Naive thymus-derived CD8-positive, alpha-beta T cell (primary cell): ENCODE results near the gene TFF1. TPM values are rescaled to one million over a fixed set of nuclear protein-coding genes. Genes with fewer than 3 reads are reported as not detected.

Source experiments
- ATAC-seq, 2 donors: fragments of 150-1000 bp; cut with Tn5 transposase in 1 of 2; sonication (Bioruptor Pico), chemical (Tn5 transposase) in 1 of 2; 1 replicate in 1 of 2; 2 replicates in 1 of 2; pipeline ENCODE4 v1.10.0; 2021; ENCODE audit warnings: mild to moderate bottlenecking in 2 of 2, moderate library complexity in 2 of 2
- POLR2A ChIA-PET: fragments of 350-600 bp; sonication (Branson Sonifier 250); formaldehyde crosslinking; loops from one replicate; lab custom pipeline; 2021; ENCODE audit warnings: antibody characterized with exemption; lab: Charles Lee
- DNase-seq, 10 donors: peaks; one replicate each; pipeline versions ENCODE4 v3.0.0 to v3.0.0-alpha.2; 2020 to 2022
- H3K27ac Mint-ChIP-seq, 10 donors: one replicate each; pipeline ENCODE4 v1.8.0; 2020 to 2022; ENCODE audit warnings: mild to moderate bottlenecking in 10 of 10, mixed read lengths in 10 of 10, moderate library complexity in 4 of 10, inconsistent platforms in 1 of 10
- H3K27me3 Mint-ChIP-seq, 5 donors: one replicate each; pipeline ENCODE4 v1.8.0; 2021 to 2022; ENCODE audit warnings: mixed read lengths in 5 of 5
- H3K36me3 Mint-ChIP-seq, 3 donors: one replicate each; pipeline ENCODE4 v1.8.0; 2020 to 2022; ENCODE audit warnings: mixed read lengths in 3 of 3, mild to moderate bottlenecking in 2 of 3, inconsistent platforms in 1 of 3
- H3K4me1 Mint-ChIP-seq, 4 donors: one replicate each; pipeline ENCODE4 v1.8.0; 2021 to 2022; ENCODE audit warnings: mixed read lengths in 4 of 4
- H3K4me3 Mint-ChIP-seq, 10 donors: one replicate each; pipeline ENCODE4 v1.8.0; 2020 to 2022; ENCODE audit warnings: mild to moderate bottlenecking in 10 of 10, mixed read lengths in 10 of 10, moderate library complexity in 6 of 10, inconsistent platforms in 1 of 10
- H3K9me3 Mint-ChIP-seq, 9 donors: one replicate each; pipeline ENCODE4 v1.8.0; 2020 to 2022; ENCODE audit warnings: mixed read lengths in 9 of 9, mild to moderate bottlenecking in 3 of 9, inconsistent platforms in 1 of 9, moderate library complexity in 1 of 9
- polyA plus RNA-seq, 3 donors: library from polyadenylated mRNA; unstranded; fragments of 300-500 nt; fragmentation: Illumina TruSeq; gene quantifications; one replicate each; pipeline ENCODE4 v1.2.3, GENCODE V29; 2021
- total RNA-seq, 8 experiments: library from RNA in 2 of 8; stranded (reverse) in 2 of 8; gene quantifications; one replicate each; pipeline ENCODE4 v1.2.3 and lab custom pipeline; 2021 to 2026

Gene TFF1
- total and polyA plus RNA-seq, 5 experiments from 2014 or later = not detected

- H3K27me3 Mint-ChIP-seq = peaks cover 0 to 4% (median 2%) of the 10 kb centered on the region in 5 donors
- peaks cover 7 to 35% (median 11%) of the 10 kb centered on the region in 4 donors for H3K4me1 Mint-ChIP-seq
- DNase-seq = no peak
- H3K36me3 Mint-ChIP-seq = peaks cover 0 to 3% (median 0%) of the 10 kb centered on the region in 3 donors
- ATAC-seq = peak in 1 of 2 donors; percentile 39
- peak overlapping the region in 6 of 10 donors; percentile 16 to 55 (median 24) for H3K27ac Mint-ChIP-seq
- POLR2A ChIA-PET = interaction anchor here (1.1 to 1.4 kb wide), 2 partner anchors 12 to 36 kb away, joined by 3 to 4 read pairs; no protein-coding TSS in a partner anchor
- H3K4me3 Mint-ChIP-seq = peak overlapping the region in 1 of 10 donors; percentile 10
- H3K9me3 Mint-ChIP-seq = no peaks in the 10 kb centered on the region
Observed at GRCh38 chr21:42373196-42373907, 7.0 kb upstream of the TFF1 start.

- H3K27ac Mint-ChIP-seq = peak overlapping the region in 4 of 10 donors; percentile 26 to 88 (median 52)
- DNase-seq (no peak), ATAC-seq (no peak)
- H3K36me3 Mint-ChIP-seq = no peaks in the 10 kb centered on the region
- peaks cover 0 to 4% (median 2%) of the 10 kb centered on the region in 5 donors for H3K27me3 Mint-ChIP-seq
- POLR2A ChIA-PET = no interaction called here
- no peak overlapping the region for H3K4me3 Mint-ChIP-seq
- H3K9me3 Mint-ChIP-seq = no peaks in the 10 kb centered on the region
- peaks cover 3 to 35% (median 11%) of the 10 kb centered on the region in 4 donors for H3K4me1 Mint-ChIP-seq
Observed at GRCh38 chr21:42370894-42371654, 4.7 kb upstream of the TFF1 start.

DNA sequence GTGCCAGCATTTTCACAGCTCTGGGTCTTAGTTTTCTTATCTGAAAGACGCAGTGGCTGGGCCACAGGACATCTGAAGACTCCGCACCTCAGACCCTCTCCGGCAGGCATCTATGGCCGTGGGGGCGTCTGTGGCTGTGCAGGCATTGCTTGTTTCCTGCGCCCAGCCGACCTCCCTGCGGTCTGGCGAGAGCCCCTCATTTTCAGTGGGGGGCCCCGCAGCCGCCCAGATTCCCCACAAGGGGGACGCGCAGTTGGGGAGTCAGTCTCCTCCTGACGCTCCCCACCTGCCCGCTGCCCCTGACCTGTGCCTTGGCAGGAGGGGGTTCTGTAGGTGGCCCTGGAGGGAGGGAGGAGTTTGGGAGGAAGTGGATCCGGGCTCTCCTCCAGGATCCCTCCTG, 3.5 kb upstream of the TFF1 start:
- Mint-ChIP-seq H3K4me1 (peaks cover 2 to 29% (median 11%) of the 10 kb centered on the region in 4 donors), H3K36me3 (no peaks in the 10 kb centered on the region), H3K4me3 (no peak overlapping the region), H3K27me3 (peaks cover 0 to 2% (median 0%) of the 10 kb centered on the region in 5 donors), H3K9me3 (no peaks in the 10 kb centered on the region), H3K27ac (no peak overlapping the region)
- DNase-seq (no peak), ATAC-seq (no peak)
- POLR2A ChIA-PET = no interaction called here

DNA sequence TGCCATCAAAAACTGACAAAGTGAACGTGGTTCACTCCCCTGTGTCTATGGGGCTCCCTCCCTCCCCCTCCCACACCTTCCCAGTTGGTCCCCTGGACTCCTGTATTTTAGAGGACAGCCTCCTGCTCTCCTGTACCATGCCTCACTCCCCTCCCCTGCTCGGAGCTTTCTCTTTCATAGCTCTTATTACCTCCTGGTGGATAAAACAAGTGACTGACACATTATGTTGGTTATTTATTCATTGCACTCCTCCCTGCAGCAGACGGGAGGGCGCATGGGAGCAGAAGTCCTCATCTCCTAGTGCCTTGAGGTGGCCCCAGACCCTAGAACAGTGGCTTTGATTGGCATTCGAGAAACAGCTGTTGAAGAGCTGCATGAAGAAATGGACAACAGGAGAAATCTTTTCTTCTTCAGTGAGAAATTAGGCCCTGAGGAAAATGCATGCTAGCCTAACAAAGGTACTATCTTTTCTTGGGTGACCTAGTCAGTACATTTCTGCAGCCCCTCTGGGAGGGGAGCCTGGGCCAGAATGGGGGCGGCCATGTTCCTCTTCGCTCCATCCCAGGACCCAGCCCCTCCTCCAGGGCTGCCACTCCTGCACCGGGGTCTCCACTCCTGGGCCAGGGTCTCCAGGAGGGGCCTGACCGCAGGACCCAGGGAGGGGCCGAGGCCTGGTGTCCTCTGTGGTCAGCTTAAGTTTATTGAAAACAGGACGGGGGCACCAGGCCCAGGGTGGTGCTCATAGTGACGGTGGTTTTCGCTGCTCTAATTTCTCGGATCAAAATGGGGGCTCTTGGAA, 1.2 kb upstream of the TFF1 start:
- peak in 1 of 10 donors; percentile 52 for DNase-seq
- ATAC-seq = no peak
- peaks cover 7 to 31% (median 14%) of the 10 kb centered on the region in 4 donors for H3K4me1 Mint-ChIP-seq
- no peaks in the 10 kb centered on the region for H3K27me3 Mint-ChIP-seq
- H3K36me3 Mint-ChIP-seq = no peaks in the 10 kb centered on the region
- peak overlapping the region in 1 of 10 donors; percentile 38 for H3K27ac Mint-ChIP-seq
- POLR2A ChIA-PET = interaction anchor here (0.6 to 1.0 kb wide), 2 partner anchors 37 to 76 kb away, joined by 3 read pairs; no protein-coding TSS in a partner anchor
- H3K4me3 Mint-ChIP-seq = no peak overlapping the region
- no peaks in the 10 kb centered on the region for H3K9me3 Mint-ChIP-seq

- Mint-ChIP-seq H3K27ac (peak overlapping the region in 1 of 10 donors; percentile 37), H3K9me3 (no peaks in the 10 kb centered on the region), H3K36me3 (no peaks in the 10 kb centered on the region), H3K4me1 (peaks cover 7 to 28% (median 19%) of the 10 kb centered on the region in 4 donors), H3K4me3 (no peak overlapping the region), H3K27me3 (peaks cover 0 to 1% (median 0%) of the 10 kb centered on the region in 5 donors)
- ATAC-seq (no peak), DNase-seq (no peak)
- POLR2A ChIA-PET = no interaction called here
Observed at GRCh38 chr21:42365770-42366169, 565 bp downstream of the TFF1 start.

DNA sequence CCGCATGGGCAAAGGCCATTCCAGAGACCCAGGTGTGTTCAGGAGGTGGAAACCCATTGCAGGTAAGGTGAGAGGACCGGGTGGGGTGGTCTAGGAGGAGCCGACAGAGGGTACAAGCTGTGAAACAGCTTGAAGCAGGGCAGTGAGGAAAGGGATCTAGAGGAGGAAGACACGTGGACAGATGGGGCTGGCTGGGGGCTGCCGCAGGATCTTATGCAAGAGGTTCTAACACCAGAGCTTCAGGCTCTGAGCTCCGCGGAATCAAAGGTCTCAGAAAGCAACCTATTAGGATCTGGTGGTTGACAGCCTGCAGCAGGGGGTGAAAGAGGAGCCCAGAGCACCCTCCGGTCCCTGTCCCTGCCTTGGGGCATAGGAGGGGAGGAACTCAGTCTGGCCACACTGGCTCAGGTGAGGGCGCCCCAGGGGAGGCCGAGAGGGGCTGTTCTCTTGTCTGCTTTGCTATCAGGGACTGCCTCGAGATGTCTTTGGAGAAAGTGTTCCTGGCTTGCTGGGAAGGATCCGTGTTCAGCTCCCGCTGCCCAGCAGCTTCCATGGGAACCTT, 1.9 kb downstream of the TFF1 start:
- Mint-ChIP-seq H3K27ac (peak overlapping the region in 5 of 10 donors; percentile 27 to 72 (median 54)), H3K4me3 (no peak overlapping the region), H3K9me3 (no peaks in the 10 kb centered on the region), H3K4me1 (peaks cover 7 to 27% (median 19%) of the 10 kb centered on the region in 4 donors), H3K27me3 (peaks cover 0 to 1% (median 0%) of the 10 kb centered on the region in 5 donors), H3K36me3 (no peaks in the 10 kb centered on the region)
- no peak for DNase-seq
- ATAC-seq = no peak
- POLR2A ChIA-PET = interaction anchor here (1.2 kb wide), 1 partner anchor 10 kb away, joined by 8 read pairs; no protein-coding TSS in a partner anchor

- no peak overlapping the region for H3K4me3 Mint-ChIP-seq
- H3K27ac Mint-ChIP-seq = peak overlapping the region in 4 of 10 donors; percentile 21 to 82 (median 74)
- peak in 1 of 2 donors; percentile 33 for ATAC-seq
- POLR2A ChIA-PET = interaction anchor here (1.1 to 1.5 kb wide), 3 partner anchors 9 to 59 kb away, joined by 3 to 8 read pairs (median 6); partner anchors contain the start of gene UBASH3A
- DNase-seq = no peak
- H3K4me1 Mint-ChIP-seq = peaks cover 7 to 27% (median 17%) of the 10 kb centered on the region in 4 donors
- H3K27me3 Mint-ChIP-seq = peaks cover 0 to 4% (median 0%) of the 10 kb centered on the region in 5 donors
- peaks cover 0 to 2% (median 0%) of the 10 kb centered on the region in 9 donors for H3K9me3 Mint-ChIP-seq
- no peaks in the 10 kb centered on the region for H3K36me3 Mint-ChIP-seq
Observed at GRCh38 chr21:42363312-42363711, 3.0 kb downstream of the TFF1 start.

- no peaks in the 10 kb centered on the region for H3K36me3 Mint-ChIP-seq
Observed at GRCh38 chr21:42362700-42363099, 3.6 kb downstream of the TFF1 start.

GRCh38 chr21:42362198-42362597, 4.1 kb downstream of the TFF1 start:
- ATAC-seq (no peak), DNase-seq (no peak)
- Mint-ChIP-seq H3K27ac (peak overlapping the region in 1 of 10 donors; percentile 11), H3K4me1 (peaks cover 7 to 27% (median 17%) of the 10 kb centered on the region in 4 donors), H3K36me3 (no peaks in the 10 kb centered on the region), H3K9me3 (peaks cover 0 to 4% (median 0%) of the 10 kb centered on the region in 9 donors), H3K27me3 (peaks cover 0 to 4% (median 0%) of the 10 kb centered on the region in 5 donors), H3K4me3 (no peak overlapping the region)
- POLR2A ChIA-PET = interaction anchor here (1.5 to 1.9 kb wide), 2 partner anchors 11 to 42 kb away, joined by 4 to 6 read pairs; partner anchors contain the start of gene UBASH3A

More at GRCh38 chr21:42362700-42363099, 3.6 kb downstream of the TFF1 start:
- no peak for ATAC-seq
- H3K27ac Mint-ChIP-seq = peak overlapping the region in 4 of 10 donors; percentile 21 to 82 (median 74)
- peaks cover 0 to 4% (median 0%) of the 10 kb centered on the region in 5 donors for H3K27me3 Mint-ChIP-seq
- no peak overlapping the region for H3K4me3 Mint-ChIP-seq
- peak in 1 of 10 donors; percentile 31 for DNase-seq
- peaks cover 7 to 27% (median 17%) of the 10 kb centered on the region in 4 donors for H3K4me1 Mint-ChIP-seq
- POLR2A ChIA-PET = interaction anchor here (1.1 to 1.5 kb wide), 2 partner anchors 42 to 60 kb away, joined by 3 to 6 read pairs; partner anchors contain the start of gene UBASH3A
- peaks cover 0 to 2% (median 0%) of the 10 kb centered on the region in 9 donors for H3K9me3 Mint-ChIP-seq

DNA sequence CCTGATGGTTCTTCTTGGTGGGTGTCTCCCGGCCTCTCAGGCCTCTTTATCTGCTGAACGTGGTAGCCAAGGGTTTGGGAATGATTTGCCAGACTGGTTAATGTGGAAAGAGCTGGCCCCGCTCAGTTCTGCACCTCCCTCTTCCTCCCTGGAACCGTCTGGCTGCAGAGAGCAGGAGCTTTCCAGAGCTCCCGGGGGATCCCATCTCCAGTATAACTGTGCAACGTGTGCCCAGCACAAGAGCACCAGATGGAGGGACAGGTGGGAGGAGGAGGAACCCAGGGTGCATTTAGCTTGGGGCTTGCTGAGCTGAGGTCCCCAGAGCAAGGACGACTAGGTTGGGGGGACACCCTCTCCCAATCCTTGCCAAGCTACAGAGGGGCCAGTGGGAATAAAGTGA, 5.0 kb downstream of the TFF1 start:
- DNase-seq (no peak), ATAC-seq (no peak)
- POLR2A ChIA-PET = interaction anchor here (0.9 to 1.9 kb wide), 2 partner anchors 12 to 90 kb away, joined by 3 to 4 read pairs; no protein-coding TSS in a partner anchor
- peaks cover 7 to 27% (median 17%) of the 10 kb centered on the region in 4 donors for H3K4me1 Mint-ChIP-seq
- peaks cover 0 to 4% (median 0%) of the 10 kb centered on the region in 9 donors for H3K9me3 Mint-ChIP-seq
- H3K27ac Mint-ChIP-seq = no peak overlapping the region
- no peak overlapping the region for H3K4me3 Mint-ChIP-seq
- no peaks in the 10 kb centered on the region for H3K36me3 Mint-ChIP-seq
- peaks cover 0 to 4% (median 0%) of the 10 kb centered on the region in 5 donors for H3K27me3 Mint-ChIP-seq

DNA sequence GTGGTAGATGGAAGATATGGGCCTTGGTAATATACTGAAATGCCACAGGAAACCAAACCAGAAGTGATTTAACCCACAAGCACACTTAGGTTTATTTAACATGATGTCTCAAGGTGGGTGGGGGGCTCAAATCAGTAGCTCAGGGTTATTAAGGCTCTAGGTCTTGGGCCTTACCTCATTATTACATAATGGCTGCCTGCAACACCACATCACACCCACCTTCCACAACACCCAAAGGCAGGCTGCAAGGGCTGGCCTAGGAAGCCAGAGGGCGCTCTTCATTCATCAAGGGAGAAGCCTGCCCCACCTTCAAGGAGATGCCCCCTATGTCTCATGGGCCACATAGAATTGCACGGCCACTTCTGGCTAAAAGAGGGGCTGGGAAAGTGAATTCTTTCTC, 6.0 kb downstream of the TFF1 start:
- Mint-ChIP-seq H3K27ac (peak overlapping the region in 1 of 10 donors; percentile 37), H3K27me3 (peaks cover 0 to 4% (median 0%) of the 10 kb centered on the region in 5 donors), H3K9me3 (peaks cover 1 to 10% (median 4%) of the 10 kb centered on the region in 9 donors), H3K4me3 (no peak overlapping the region), H3K36me3 (no peaks in the 10 kb centered on the region), H3K4me1 (peaks cover 7 to 27% (median 17%) of the 10 kb centered on the region in 4 donors)
- POLR2A ChIA-PET = interaction anchor here (0.9 to 1.9 kb wide), 2 partner anchors 13 to 91 kb away, joined by 3 to 4 read pairs; no protein-coding TSS in a partner anchor
- DNase-seq = peak in 3 of 10 donors; percentile 20 to 56 (median 20)
- no peak for ATAC-seq
